HepG2 (cell line): ENCODE results near the gene GZMA. TPM values are rescaled to one million over a fixed set of nuclear protein-coding genes. Genes with fewer than 3 reads are reported as not detected.

Experiments used
- ATAC-seq: fragments of 200-7000 bp; cut with Tn5 transposase; 3 replicates; pipeline ENCODE4 v1.9.1; 2020; ENCODE audit warnings: mild to moderate bottlenecking, moderate library complexity
- BruUV-seq: library from RNA; stranded (reverse); fragments of 400-500 nt; replicated peaks from 2 replicates; lab custom pipeline; 2021; lab: Mats Ljungman, UMichigan
- CTCF ChIA-PET: fragments of 300-600 bp; formaldehyde crosslinking; extraction: SDS; loops from one replicate; lab custom pipeline; 2021; ENCODE audit warnings: low total read pairs, inconsistent platforms, low intra/inter-chr PET ratio; lab: Yijun Ruan, JAX
- POLR2A ChIA-PET: fragments of 350-600 bp; sonication (Branson Sonifier 250); formaldehyde crosslinking; loops from one replicate; lab custom pipeline; 2020; ENCODE audit warnings: antibody characterized with exemption, inconsistent platforms; lab: Yijun Ruan, JAX
- DNase-seq: peaks from one replicate; pipeline ENCODE4 v3.0.0-alpha.2; 2015; ENCODE audit warnings: low spot score
- FAIRE-seq: peaks from 3 replicates; lab custom pipeline; 2011; peaks lifted over from hg19 to GRCh38; lab: Jason Lieb, UNC
- H2AFZ ChIP-seq: one replicate; pipeline ENCODE4 v1.6.1; 2011; ENCODE audit warnings: low read length, inconsistent platforms
- H3K27ac ChIP-seq: fragments of 300-600 bp; 3 replicates; pipeline ENCODE4 v1.8.0; 2011; ENCODE audit warnings: mixed run types, mild to moderate bottlenecking, mixed read lengths, low read length, inconsistent platforms; ENCODE audit not compliant: insufficient read depth; ENCODE audit errors: extremely low read length
- H3K27me3 ChIP-seq, 2 experiments: fragments of 200-600 bp in 1 of 2; 2 replicates in 1 of 2; 3 replicates in 1 of 2; pipeline versions ENCODE4 v1.6.0 to v1.8.0; 2011; ENCODE audit warnings: low read length in 2 of 2, mild to moderate bottlenecking in 2 of 2, moderate library complexity in 2 of 2, inconsistent platforms in 1 of 2; ENCODE audit not compliant: insufficient read depth in 2 of 2, control insufficient read depth in 1 of 2
- H3K36me3 ChIP-seq, 2 experiments: fragments of 200-600 bp in 1 of 2; replicated peaks in 1 of 2; 2 replicates in 1 of 2; 3 replicates in 1 of 2; pipeline versions ENCODE4 v1.5.1 to v1.8.0; 2011; ENCODE audit warnings: low read length in 2 of 2, inconsistent platforms in 1 of 2; ENCODE audit not compliant: insufficient read depth in 2 of 2, control insufficient read depth in 1 of 2
- H3K4me1 ChIP-seq: 2 replicates; pipeline ENCODE4 v1.5.1; 2012; ENCODE audit warnings: low read length, inconsistent platforms; ENCODE audit not compliant: insufficient read depth
- H3K4me2 ChIP-seq: 2 replicates; pipeline ENCODE4 v1.6.0; 2011; ENCODE audit warnings: low read depth, low read length, inconsistent platforms
- H3K4me3 ChIP-seq, 3 experiments: fragments of 200-600 bp in 1 of 3; sonication (generic), shearing (Covaris generic) in 1 of 3; replicated peaks in 1 of 3; 2 replicates each; pipeline ENCODE4 v1.5.1; 2011 to 2016; ENCODE audit warnings: low read length in 3 of 3, inconsistent platforms in 2 of 3, low read depth in 2 of 3, mild to moderate bottlenecking in 2 of 3, control low read depth in 1 of 3, mixed read lengths in 1 of 3; ENCODE audit not compliant: insufficient read depth in 1 of 3
- H3K79me2 ChIP-seq: one replicate; pipeline ENCODE4 v1.6.1; 2011; ENCODE audit warnings: low read length, inconsistent platforms; ENCODE audit not compliant: insufficient read depth
- H3K9ac ChIP-seq: 2 replicates; pipeline ENCODE4 v1.6.0; 2011; ENCODE audit warnings: mild to moderate bottlenecking, low read depth, low read length, inconsistent platforms; ENCODE audit not compliant: insufficient read depth
- H3K9me3 ChIP-seq: 2 replicates; pipeline ENCODE4 v1.5.1; 2012; ENCODE audit warnings: mild to moderate bottlenecking, low read length
- H4K20me1 ChIP-seq: 2 replicates; pipeline ENCODE4 v1.6.0; 2011; ENCODE audit warnings: inconsistent platforms, mild to moderate bottlenecking, low read length, moderate library complexity; ENCODE audit not compliant: insufficient read depth
- ARHGAP35 ChIP-seq: sonication (generic); formaldehyde crosslinking; IDR thresholded peaks from 2 replicates; pipeline ENCODE4 v1.9.0; 2022; ENCODE audit warnings: mild to moderate bottlenecking, inconsistent platforms, moderate library complexity, missing genetic modification reagents, borderline replicate concordance
- CHCHD3 ChIP-seq: sonication (generic); formaldehyde crosslinking; IDR thresholded peaks from 2 replicates; pipeline ENCODE4 v1.8.0; 2022; ENCODE audit warnings: mild to moderate bottlenecking, missing genetic modification reagents, moderate library complexity
- FOSL1 ChIP-seq: sonication (generic); formaldehyde crosslinking; IDR thresholded peaks from 2 replicates; pipeline ENCODE4 v1.9.0; 2021; ENCODE audit warnings: missing genetic modification reagents, borderline replicate concordance
- JARID2 ChIP-seq: sonication (generic); formaldehyde crosslinking; IDR thresholded peaks from 2 replicates; pipeline ENCODE4 v1.8.1; 2023; ENCODE audit warnings: missing genetic modification reagents, inconsistent platforms; ENCODE audit not compliant: insufficient replicate concordance
- SSRP1 ChIP-seq: IDR thresholded peaks from 2 replicates; pipeline ENCODE4 v1.6.1; 2016; ENCODE audit warnings: control low read depth
- TOE1 ChIP-seq: sonication (generic); formaldehyde crosslinking; IDR thresholded peaks from 2 replicates; pipeline ENCODE4 v1.4.0; 2020; ENCODE audit warnings: mild to moderate bottlenecking, missing genetic modification reagents
- ZBTB7B ChIP-seq: sonication (generic); formaldehyde crosslinking; IDR thresholded peaks from 2 replicates; pipeline ENCODE4 v1.4.0; 2020; ENCODE audit warnings: missing genetic modification reagents
- ZNF670 ChIP-seq: sonication (generic); formaldehyde crosslinking; IDR thresholded peaks from 2 replicates; pipeline ENCODE4 v1.8.0; 2022; ENCODE audit warnings: mild to moderate bottlenecking, missing genetic modification reagents, borderline replicate concordance
- ZNF773 ChIP-seq: sonication (generic); formaldehyde crosslinking; IDR thresholded peaks from 2 replicates; pipeline ENCODE4 v1.4.0; 2020; ENCODE audit warnings: missing genetic modification reagents, borderline replicate concordance
- WGBS: methylation state at CpG from one replicate; pipeline ENCODE4 v1.1.6; 2017; ENCODE audit warnings: low lambda C conversion rate; 5-methylcytosine and 5-hydroxymethylcytosine counted together
- in situ Hi-C: cut with HindIII; loops from 2 replicates; pipeline ENCODE4 v1.10.0; 2017; ENCODE audit warnings: low pct_unique_long_range_greater_than_20kb; ENCODE audit not compliant: extremely low pct_ligation_motif_present
- intact Hi-C: fragments of 100-400 bp; cut with micrococcal nuclease; formaldehyde crosslinking; loops from one replicate; pipeline ENCODE4 v1.10.0; 2022; ENCODE audit not compliant: unreplicated experiment
- polyA plus RNA-seq, 8 experiments: library from polyadenylated mRNA; depleted of rRNA in 3 of 8; stranded (reverse) in 7 of 8; unstranded in 1 of 8; fragments of >200 nt; fragmentation: Illumina TruSeq in 4 of 8; extraction: Trizol in 4 of 8; gene quantifications; 2 replicates each; pipeline versions ENCODE4 v1.2.1 to v1.2.3, GENCODE V29; 2011 to 2016; ENCODE audit warnings: low read depth in 4 of 8, missing spikeins in 1 of 8, mixed read lengths in 1 of 8; ENCODE audit not compliant: insufficient read depth in 1 of 8
- total RNA-seq, 5 experiments: library from RNA; depleted of rRNA; stranded (reverse); fragments of >200 nt; fragmentation: Illumina TruSeq; extraction: Trizol; gene quantifications; 2 replicates each; pipeline ENCODE4 v1.2.3, GENCODE V29; 2016; ENCODE audit warnings: low read depth in 1 of 5
- TF ChIP-seq, protein P1 (sequence below): sonication (generic); formaldehyde crosslinking; IDR thresholded peaks from 2 replicates; pipeline ENCODE4 v1.4.0; 2020; ENCODE audit warnings: missing genetic modification reagents
- TF ChIP-seq, protein P2 (sequence below): sonication (generic); formaldehyde crosslinking; IDR thresholded peaks from 2 replicates; pipeline ENCODE4 v1.9.0; 2022; ENCODE audit warnings: missing genetic modification reagents, mild to moderate bottlenecking, borderline replicate concordance
- TF ChIP-seq, protein P3 (sequence below): sonication (generic); formaldehyde crosslinking; IDR thresholded peaks from 2 replicates; pipeline ENCODE4 v1.4.0; 2020; ENCODE audit warnings: missing genetic modification reagents

GZMA gene
- total and polyA plus RNA-seq, 2 of the 13 experiments (the other 11 are each of a cell fraction or from before 2014, with no cell fraction given): not detected

DNA sequence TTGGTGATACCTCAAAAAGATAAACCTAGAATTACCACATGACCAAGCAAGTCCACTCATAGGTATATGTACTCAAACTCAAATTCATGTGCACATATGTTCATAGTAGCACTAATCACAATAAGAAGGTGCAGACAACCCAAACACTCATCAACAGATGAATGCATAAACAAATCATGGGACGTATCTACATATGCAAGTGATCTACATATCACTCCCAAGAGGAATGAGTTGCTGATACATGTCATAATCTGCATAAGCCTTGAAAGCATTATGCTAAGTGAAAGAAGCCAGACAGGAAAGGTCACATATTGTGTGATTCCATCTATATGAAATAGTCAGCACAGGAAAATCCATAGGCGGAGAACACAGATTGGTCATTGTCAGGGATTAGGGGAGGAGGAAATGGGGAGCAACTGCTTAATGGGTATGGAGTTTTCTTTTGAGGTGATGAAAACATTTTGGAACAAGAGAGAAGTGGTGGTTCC lies 46.9 kb downstream of the GZMA start:
- Histone ChIP-seq H4K20me1 (no peaks in the 10 kb centered on the region), H3K4me2 (no peak overlapping the region), H3K4me1 (no peaks in the 10 kb centered on the region), H3K4me3 (no peak overlapping the region), H3K79me2 (no peaks in the 10 kb centered on the region), H3K27me3 (peaks cover 1 to 18% of the 10 kb centered on the region in 2 experiments; a peak in 3 of 5 replicates), H3K9ac (no peak overlapping the region), H3K27ac (no peak overlapping the region), H3K9me3 (no peaks in the 10 kb centered on the region), H3K36me3 (no peaks in the 10 kb centered on the region), H2AFZ (no peak overlapping the region)
- ChIA-PET POLR2A (no interaction called here), CTCF (no interaction called here)
- 47% methylated on average over 2 of the region's 2 CpGs for WGBS
- no peak for DNase-seq
- in situ Hi-C loops (loop anchor here (10.0 kb wide), 1 partner anchor 205 kb away; no protein-coding TSS in a partner anchor), intact Hi-C loops (loop anchor here (10.0 kb wide), 1 partner anchor 635 kb away; the partner anchor contains the start of gene SNX18)
- no peak for ATAC-seq
- BruUV-seq: no TSS peak
- no peak for FAIRE-seq
- TF ChIP-seq, protein P1, sequence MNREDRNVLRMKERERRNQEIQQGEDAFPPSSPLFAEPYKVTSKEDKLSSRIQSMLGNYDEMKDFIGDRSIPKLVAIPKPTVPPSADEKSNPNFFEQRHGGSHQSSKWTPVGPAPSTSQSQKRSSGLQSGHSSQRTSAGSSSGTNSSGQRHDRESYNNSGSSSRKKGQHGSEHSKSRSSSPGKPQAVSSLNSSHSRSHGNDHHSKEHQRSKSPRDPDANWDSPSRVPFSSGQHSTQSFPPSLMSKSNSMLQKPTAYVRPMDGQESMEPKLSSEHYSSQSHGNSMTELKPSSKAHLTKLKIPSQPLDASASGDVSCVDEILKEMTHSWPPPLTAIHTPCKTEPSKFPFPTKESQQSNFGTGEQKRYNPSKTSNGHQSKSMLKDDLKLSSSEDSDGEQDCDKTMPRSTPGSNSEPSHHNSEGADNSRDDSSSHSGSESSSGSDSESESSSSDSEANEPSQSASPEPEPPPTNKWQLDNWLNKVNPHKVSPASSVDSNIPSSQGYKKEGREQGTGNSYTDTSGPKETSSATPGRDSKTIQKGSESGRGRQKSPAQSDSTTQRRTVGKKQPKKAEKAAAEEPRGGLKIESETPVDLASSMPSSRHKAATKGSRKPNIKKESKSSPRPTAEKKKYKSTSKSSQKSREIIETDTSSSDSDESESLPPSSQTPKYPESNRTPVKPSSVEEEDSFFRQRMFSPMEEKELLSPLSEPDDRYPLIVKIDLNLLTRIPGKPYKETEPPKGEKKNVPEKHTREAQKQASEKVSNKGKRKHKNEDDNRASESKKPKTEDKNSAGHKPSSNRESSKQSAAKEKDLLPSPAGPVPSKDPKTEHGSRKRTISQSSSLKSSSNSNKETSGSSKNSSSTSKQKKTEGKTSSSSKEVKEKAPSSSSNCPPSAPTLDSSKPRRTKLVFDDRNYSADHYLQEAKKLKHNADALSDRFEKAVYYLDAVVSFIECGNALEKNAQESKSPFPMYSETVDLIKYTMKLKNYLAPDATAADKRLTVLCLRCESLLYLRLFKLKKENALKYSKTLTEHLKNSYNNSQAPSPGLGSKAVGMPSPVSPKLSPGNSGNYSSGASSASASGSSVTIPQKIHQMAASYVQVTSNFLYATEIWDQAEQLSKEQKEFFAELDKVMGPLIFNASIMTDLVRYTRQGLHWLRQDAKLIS (CRISPR knock-in tag): no peak
- TF ChIP-seq TOE1 (CRISPR knock-in tag) (no peak), ZBTB7B (CRISPR knock-in tag) (no peak), FOSL1 (CRISPR knock-in tag) (no peak), SSRP1 (CRISPR knock-in tag) (no peak), ARHGAP35 (CRISPR knock-in tag) (no peak), ZNF773 (CRISPR knock-in tag) (no peak), ZNF670 (CRISPR knock-in tag) (no peak), JARID2 (CRISPR knock-in tag) (no peak), CHCHD3 (CRISPR knock-in tag) (no peak)
- TF ChIP-seq, protein P2, sequence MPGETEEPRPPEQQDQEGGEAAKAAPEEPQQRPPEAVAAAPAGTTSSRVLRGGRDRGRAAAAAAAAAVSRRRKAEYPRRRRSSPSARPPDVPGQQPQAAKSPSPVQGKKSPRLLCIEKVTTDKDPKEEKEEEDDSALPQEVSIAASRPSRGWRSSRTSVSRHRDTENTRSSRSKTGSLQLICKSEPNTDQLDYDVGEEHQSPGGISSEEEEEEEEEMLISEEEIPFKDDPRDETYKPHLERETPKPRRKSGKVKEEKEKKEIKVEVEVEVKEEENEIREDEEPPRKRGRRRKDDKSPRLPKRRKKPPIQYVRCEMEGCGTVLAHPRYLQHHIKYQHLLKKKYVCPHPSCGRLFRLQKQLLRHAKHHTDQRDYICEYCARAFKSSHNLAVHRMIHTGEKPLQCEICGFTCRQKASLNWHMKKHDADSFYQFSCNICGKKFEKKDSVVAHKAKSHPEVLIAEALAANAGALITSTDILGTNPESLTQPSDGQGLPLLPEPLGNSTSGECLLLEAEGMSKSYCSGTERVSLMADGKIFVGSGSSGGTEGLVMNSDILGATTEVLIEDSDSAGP: no peak
- TF ChIP-seq, protein P3, sequence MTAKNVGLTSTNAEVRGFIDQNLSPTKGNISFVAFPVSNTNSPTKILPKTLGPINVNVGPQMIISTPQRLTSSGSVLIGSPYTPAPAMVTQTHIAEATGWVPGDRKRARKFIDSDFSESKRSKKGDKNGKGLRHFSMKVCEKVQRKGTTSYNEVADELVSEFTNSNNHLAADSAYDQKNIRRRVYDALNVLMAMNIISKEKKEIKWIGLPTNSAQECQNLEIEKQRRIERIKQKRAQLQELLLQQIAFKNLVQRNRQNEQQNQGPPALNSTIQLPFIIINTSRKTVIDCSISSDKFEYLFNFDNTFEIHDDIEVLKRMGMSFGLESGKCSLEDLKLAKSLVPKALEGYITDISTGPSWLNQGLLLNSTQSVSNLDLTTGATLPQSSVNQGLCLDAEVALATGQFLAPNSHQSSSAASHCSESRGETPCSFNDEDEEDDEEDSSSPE (CRISPR knock-in tag): no peak
